NCI-H526 (cell line): ENCODE data around the gene DIO1.

Experiments
- DNase-seq, 2 experiments: peaks; one replicate each; lab custom pipeline; 2025; lab: John Stamatoyannopoulos, UW

DIO1 gene

DNA sequence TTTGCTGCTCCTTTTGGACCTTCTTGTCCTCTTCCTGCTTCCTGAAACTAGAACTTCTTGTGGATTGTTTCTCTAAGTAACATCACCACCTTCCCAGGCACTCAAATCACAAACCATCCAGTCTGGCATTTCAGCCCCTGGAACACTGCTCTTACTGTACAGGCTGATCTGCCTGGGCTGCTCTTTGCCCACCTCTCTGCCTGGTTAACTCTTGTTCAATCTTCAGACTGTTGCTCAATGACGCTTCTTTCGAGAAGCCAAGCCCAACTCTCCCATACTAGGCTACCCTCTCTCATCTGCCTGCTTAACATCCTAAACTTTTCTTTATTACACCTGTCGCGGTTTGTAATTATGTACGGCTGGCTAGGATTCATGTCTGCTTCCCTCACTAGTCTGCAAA, 657 bp downstream of the DIO1 start:
- no peak for DNase-seq

DNA sequence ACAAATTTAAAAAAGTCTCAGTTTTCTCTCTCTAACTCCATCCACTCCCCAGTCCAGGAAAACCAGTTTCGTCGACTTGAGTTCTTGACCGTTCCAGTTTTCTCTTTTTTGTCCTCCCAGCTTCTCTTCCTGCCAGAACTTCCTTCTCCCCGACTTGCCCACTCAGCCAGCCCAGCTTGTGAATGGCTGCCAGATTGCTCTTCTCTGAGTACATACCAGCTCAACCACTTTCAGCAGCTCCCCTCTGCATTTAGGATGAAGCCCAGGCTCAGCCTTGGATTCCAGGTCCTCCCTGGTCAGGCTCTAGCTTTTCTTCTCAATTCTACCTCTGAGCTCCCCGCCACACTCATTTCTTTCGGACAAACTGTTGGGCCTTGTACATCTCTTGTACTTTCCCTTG, 1.4 kb downstream of the DIO1 start:
- DNase-seq: no peak

DNA sequence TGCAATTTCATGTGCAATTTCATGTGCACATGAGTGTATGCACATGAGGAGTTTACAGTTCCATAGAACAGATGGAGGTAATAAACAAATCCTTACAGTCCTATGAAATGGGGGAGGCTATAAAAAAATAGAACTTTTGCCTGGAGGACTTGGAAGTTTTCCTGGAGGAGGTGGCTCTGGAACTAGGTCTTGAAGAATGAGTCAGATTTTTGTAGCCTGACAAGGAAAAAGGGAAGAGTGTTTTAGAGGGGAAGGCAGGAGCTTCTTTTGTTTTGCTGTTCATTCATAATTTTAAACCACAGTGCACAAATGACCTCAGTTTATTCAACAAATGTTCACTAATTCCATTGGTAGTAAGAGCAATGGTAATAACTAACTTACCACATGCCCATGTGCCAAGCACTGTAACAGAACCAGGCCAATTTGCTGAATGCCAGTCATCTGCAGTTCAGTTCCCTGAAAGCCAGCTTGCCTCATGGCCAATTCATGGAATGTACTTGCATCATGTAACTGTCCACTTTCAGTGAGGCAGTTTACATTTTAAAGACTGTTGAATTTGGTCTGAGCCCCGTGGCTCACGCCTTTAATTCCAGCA, 2.7 kb downstream of the DIO1 start:
- DNase-seq: no peak

DNA sequence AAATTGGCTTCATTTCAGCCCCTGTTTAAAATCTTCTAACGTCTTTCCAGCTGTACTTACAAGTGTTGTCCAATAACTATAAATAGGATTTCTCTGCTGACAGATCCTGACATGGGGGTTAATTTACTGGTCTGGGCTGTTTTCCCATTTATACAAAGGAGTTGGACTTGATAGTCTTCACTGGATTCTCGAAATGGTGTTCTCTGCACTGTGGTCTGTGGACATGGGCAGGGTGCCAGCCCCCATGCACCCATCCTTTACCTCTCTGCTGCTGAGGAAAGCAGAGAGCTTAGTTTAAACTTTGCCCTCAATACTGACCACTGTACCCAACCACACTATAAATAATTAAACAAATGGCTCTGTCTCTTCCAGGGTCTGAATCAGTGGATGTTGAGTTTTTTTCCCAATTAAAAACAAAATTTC, 5.2 kb downstream of the DIO1 start:
- no peak for DNase-seq

DNA sequence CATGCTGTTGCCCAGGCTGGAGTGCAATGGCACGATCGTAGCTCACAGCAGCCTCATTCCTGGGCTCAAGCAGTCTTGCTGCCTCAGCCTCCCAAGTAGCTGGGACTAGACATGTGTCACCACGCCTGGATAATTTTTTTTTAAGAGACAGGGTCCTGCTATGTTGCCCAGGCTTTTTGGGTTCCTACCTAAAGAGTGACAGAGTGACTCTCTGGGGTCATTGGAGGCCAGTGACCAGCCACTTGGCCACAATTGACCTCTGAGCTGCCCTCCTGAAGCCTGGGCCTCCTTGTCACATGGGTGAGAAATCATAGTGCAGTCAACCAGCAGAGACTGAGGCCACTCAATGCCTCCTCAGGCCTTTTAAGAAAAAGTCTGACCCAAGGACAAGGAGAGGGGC, 5.7 kb downstream of the DIO1 start:
- no peak for DNase-seq

DNA sequence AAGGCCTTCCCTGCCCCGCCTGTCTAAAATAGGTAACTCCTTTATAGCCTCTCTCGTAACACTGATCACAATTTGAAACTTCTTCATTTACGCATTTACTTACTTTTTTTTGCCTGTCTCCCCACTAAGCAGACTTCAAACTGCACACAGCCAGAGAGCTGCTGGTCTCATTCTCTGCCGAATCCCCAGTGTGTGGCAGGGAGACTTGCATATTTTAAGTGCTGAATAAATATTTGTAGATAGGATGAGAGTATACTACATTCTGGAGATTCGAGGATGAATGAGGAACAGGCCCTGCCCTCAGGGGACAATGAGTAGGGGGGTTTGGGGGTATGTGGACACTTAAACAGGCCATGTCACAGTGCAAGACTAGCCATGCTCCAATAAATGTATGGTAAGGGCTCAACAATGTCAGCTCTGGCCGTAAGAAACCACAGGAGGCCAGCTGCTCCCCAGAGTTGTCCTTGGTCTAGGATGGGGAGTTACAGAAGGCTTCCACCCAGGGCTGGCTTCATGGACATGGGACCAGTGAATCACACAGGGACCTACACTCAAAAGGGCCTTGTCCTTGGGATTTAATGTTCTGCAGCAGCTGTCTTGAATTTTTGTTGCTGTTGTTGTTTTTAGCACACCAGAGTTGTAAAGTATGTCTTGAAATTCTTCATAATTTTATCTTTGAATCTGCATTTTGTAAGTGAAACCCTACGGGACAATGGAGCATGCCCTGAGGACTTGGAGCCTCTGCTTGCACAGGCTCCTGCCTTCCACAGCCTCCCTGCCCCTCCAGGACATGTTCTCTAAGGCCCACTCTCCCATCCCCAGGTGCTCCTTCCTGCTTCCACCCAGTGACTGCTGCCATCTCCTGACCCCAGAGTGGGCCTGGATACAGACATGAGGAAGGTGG, 8.5 kb downstream of the DIO1 start:
- DNase-seq: no peak

DNA sequence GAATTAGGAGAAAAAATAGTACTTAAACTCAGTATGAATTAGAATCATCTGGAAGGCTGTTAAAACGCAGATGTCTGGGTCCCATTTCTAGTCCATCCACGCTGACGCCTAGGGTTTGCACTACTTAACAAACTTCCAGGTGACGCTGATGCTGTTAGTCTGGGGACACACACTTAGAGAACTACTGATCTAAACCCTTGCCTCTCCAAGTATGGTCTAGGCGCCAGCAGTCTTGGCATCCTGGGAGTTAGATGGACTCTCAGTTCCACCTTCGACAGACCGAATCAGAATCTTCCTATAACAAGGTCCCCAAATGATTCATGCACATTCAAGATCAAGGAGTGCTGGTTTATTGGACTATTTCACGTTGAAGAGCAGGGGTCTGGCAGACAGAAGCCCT, 11.5 kb downstream of the DIO1 start:
- no peak for DNase-seq

DNA sequence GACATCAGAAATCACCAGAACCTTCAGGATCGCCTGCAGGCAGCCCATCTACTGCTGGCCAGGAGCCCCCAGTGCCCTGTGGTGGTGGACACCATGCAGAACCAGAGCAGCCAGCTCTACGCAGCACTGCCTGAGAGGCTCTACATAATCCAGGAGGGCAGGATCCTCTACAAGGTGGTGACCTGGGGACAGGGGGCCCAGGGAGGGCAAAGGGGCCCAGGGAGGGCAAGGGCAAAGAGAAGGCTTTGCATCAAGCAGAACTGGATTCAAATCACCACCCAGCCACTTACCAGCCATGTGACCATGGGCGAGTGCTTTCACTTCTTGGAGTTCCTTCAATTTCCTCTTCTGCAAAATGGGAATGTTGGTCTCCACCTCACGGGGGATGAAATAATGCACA, 12.1 kb downstream of the DIO1 start:
- no peak for DNase-seq

DNA sequence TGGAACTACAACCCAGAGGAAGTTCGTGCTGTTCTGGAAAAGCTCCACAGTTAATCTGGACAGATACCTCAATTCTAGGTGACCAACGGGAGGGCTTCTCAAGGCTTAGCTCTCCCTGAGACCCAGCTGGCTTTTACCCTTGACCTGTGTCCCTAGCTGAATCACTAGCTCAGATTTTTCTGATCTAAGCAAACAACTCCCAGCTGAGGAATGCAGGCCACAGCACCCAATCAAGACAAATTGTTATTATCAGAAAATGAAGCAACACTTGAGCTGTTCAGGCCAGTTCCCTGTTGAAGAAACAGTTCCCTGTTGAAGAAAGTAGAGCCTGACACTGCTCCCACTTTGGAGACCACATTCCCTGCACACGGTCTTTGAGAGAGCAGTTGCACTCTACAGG, 16.0 kb downstream of the DIO1 start:
- no peak for DNase-seq

DNA sequence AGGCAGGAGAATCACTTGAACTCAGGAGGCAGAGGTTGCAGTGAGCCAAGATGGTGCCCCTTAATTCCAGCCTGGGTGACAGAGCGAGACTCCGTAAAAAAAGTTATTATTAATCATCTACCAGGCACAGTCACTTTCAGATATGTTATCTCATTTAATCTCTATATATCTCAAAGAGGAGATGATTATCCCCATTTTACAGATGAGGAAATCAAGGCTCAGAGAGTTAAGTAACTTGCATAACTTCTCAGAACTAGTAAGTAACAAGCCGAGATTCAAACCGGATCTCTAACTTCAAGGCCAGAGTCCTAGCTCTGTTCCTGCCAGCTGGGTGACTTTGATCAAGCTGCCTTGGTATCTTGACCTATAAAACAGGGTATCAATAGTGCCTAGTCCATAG, 17.5 kb downstream of the DIO1 start:
- no peak for DNase-seq

DNA sequence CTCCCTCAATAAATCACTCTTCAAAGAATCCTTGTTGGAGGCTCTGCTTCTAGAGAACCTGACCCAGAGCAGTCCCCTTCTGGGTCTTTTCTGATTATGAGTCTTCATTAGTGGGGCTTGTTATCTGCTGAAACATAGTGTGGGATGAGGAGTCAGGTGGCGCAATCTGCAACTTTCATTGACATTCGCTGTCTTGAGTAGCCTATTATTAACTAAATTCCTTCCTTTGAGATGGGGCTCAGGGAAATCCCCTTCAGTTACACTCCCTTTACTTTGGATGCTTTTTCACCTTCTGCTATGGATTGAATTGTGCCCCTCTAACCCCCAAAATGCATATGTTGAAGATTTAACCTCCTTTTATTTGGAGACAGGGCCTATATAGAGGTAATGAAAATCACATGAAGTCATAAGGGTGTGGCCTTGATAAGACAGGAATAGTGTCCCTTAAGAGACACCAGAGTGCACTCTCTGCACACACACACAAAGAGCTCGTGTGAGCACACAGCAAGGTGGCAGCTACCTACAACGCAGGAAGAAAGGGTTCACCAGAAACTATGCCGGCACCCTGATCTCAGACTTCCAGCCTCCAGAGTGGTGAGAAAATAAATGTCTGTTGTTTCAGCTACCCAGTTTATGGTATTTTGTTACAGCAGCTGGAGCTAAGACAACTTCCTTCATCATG, 19.5 kb downstream of the DIO1 start:
- no peak for DNase-seq

DNA sequence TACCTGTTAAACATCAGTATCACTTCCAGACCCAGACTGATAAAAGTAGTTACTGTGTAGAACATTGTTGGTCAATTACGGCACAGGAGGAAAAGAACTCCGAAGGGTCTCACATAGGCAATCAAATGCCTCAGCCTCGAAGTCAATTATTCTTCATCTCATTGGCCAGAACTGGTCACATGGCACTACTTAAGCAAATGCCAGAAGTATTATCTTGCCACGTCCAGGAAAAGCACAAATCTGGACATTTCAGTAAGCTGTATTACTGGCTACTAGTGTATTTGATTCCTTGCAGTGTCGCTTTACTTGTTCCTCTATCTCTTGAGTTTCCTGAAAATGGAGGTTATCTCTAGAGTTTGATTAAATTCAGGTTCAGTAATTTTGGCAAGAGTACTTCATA, 24.4 kb downstream of the DIO1 start:
- DNase-seq: no peak

DNA sequence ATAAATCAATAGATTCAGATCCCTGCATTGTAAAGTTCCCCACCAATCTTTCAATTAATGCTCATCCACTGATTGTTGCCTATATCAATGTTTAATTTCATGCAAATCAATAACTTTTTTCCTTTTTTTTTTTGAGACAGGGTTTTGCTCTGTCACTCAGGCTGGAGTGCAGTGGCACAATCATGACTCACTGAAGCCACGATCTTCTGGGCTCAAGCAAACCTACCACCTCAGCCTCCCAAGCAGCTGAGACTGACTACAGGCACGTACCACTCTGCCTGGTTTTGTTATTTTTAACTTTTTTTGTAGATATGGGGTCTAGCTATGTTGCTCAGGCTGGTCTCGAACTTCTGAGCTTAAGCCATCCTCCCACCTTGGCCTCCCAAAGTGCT, 25.7 kb downstream of the DIO1 start:
- DNase-seq: no peak

DNA sequence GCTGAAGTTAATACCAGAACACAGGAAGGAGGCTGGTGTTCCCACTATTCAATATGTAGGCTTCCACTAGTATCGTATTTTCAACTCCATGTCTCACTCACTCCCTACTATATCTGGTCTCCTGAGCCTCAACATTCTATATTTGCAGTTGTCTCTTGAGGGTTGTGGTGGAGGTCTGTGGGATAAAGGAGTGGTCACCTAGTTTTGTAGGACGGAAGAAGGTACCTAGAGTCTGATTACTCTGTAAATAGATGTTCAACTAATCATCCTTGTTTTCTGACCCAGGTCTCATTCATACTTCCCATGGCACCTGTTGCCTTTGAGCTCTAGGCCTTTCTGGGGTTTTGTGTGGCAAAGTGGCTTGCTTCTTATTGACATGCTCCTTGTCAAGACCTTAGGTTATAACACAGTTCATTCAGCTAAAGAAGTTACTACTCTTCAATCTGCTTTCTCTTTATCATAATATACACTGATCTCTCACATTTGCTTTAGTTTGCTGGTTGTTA, 33.4 kb downstream of the DIO1 start:
- DNase-seq: no peak

DNA sequence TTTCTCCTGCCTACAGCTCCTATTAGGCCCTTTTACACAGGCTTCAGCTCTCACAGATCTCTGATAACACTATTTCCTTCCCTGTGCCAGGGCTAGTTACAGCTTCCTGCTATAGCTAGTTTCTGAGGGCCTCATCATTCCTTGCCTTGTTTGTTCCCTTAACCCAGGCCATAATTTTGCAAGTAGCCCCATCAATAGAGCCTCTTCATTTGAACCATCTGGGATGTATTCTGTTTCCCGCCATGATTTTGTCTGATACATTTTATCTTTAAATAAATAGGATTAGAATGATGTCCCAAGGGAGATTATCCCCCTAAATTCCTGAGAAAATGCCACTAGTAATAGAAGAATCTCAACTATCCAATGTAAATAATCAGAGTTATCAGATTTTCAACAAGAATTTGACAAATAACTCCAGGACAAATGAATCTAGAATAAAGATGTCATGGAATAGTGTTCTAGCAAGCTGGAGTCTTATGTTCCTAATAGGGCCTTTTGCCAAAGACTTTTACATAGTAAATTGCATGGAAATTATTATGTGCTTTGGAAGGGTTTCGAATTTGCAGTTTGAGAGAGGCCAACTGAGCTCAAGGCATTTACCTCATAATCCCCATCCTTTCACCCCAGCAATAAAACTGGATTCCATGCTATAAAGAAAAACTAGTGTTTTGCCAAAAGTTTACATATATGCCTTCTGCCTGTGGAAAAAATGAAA, 35.4 kb downstream of the DIO1 start:
- DNase-seq: peak in 1 of 2 experiments; percentile 0

DNA sequence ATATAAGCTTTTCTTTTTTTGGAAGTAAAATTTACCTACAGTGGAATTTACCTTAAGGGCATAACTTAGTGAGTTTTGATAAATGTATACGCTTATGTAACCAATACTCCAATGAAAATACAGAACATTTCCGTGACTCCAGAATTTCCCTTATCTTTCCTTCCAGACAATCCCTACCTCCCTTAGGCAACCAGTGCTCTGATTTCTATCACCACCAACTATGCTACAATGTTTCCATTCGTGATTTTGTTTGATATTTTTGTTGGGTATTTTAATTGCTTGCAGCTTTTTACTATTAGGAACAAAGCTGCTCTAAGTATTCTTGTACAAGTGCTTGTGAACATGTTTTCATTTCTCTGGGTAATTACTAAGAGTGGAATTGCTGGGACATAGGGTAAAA, 36.9 kb downstream of the DIO1 start:
- DNase-seq: no peak

DNA sequence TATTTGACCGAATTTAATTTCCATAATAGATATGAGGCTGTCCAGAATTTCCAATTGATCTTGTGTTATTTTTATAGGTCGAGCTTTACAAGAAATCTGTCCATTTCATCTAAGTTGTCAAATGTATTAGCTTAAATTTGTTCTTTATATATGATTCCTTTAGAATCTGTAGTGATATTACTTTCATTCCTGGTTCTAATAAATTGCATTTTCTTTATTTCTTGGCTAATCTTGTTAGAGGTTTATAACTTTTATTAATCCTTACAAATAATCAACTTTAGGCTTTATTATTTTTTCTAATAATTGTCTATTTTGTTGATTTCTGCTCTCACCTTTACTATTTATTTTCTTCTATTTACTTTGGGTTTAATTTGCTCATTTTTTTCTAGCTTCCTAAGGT, 37.5 kb downstream of the DIO1 start:
- DNase-seq: no peak

DNA sequence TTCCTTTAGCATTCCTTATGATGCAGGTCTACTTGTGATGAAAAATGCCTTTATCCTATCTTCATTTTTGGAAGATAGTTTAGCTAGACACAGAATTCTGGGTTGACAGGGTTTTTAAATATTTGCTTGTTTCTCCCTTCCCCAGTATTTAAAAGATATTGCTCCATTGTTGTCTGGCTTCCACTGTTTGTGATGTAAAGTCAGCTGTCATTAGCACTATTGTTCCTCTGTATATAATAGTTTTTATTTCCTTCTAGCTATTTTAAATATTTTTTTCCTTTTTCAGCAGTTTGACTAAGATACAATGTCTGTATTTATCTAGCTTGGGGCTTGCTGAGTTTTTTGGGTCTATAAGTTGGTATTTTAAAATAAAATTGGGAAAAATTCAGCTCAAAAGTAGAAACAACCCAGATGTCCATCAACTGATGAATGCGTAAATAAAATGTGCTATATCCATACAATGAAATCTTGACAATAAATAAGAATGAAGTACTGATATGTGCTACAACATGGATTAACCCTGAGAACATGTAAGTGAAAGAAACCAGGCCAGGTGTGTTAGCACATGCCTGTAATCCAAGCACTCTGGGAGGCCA, 40.3 kb downstream of the DIO1 start:
- no peak for DNase-seq

DNA sequence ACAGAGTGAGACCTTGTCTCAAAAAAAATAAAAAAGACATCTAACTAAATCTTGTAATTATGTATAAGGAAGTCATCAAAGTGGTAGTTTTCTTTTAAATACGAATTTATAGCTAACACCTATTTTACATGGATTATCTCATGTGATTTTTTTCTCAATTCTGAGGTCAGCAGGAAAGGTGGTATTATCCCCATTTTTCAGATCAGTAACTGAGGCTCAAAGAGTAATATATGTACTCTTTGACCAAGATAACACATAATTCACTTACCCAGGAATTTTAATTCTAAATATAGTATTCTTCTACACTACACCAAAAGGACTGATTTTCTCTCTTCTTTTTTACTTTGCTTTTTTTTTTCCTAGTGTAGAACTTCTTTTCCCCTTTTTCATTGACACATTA, 42.4 kb downstream of the DIO1 start:
- no peak for DNase-seq

DNA sequence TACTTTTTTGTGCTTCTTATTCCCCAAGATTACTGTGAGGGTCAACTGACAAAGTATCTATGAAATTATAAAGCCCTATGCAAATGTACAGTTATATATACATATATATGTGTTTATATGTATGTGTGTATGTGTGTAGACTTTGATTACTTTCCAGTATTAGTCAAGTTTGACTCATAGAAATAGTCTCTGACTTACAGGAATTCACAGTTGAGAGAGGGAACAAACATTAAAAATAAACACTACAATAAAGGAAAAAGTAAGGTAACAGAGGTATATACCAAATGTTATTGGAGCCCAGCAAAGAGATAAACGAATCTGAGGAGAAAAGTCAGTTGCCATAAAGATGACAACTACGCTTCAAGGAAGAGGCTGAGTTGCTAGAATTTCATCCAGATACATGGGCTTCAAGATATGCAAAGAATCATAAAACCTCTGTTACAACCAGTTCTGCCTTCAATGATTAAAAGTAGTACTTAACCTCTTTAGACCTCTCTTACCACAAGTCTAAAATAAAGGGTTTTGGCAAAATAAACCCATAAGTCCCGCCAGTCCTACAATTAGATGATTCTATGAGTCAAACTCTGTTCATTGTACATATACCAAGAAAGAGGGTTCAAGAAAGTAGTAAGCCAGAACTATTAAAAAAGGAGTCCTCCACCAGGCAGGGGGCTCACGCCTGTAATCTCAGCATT, 44.3 kb downstream of the DIO1 start:
- no peak for DNase-seq
